HCT116 (cell line): Measurements from ENCODE around the gene PSMD5. TPM values are rescaled to one million over a fixed set of nuclear protein-coding genes. Genes with fewer than 3 reads are reported as not detected.

Experiments used
- ATAC-seq: fragments of 200-7000 bp; cut with Tn5 transposase; 2 replicates; pipeline ENCODE4 v1.9.1; 2020; ENCODE audit warnings: mild to moderate bottlenecking, moderate library complexity
- BruUV-seq: library from RNA; stranded (reverse); fragments of 400-500 nt; replicated peaks from 2 replicates; lab custom pipeline; 2021; lab: Mats Ljungman, UMichigan
- CTCF ChIA-PET: fragments of 300-600 bp; sonication (Branson Sonifier 250); formaldehyde crosslinking; loops from one replicate; lab custom pipeline; 2021; ENCODE audit warnings: antibody characterized with exemption; lab: Charles Lee
- POLR2A ChIA-PET: fragments of 300-600, 350-600 bp; sonication (Branson Sonifier 250); formaldehyde crosslinking; loops from one replicate; lab custom pipeline; 2021; ENCODE audit warnings: antibody characterized with exemption; lab: Charles Lee
- RAD21 ChIA-PET, 2 experiments: fragments of 300-600 bp; sonication (Branson Sonifier 250); formaldehyde crosslinking; loops; one replicate each; lab custom pipeline; 2023; ENCODE audit warnings: low total read pairs in 2 of 2; ENCODE audit not compliant: uncharacterized antibody in 2 of 2, unreplicated experiment in 2 of 2, low non-redundant PET in 1 of 2; lab: Charles Lee
- DNase-seq: peaks from one replicate; pipeline ENCODE4 v3.0.0-alpha.2; 2010; ENCODE audit warnings: low read depth, low spot score
- H2AFZ ChIP-seq: fragments of 200-600 bp; shearing (Covaris generic), sonication (generic); 2 replicates; pipeline ENCODE4 v1.6.1; 2017; ENCODE audit warnings: low read depth, mixed run types, mixed read lengths, antibody characterized with exemption, low read length; ENCODE audit not compliant: poor library complexity, severe bottlenecking
- H3K27ac ChIP-seq: 2 replicates; pipeline ENCODE4 v1.5.1; 2012; ENCODE audit warnings: low read depth, low read length
- H3K27me3 ChIP-seq: fragments of 200-600 bp; sonication (generic); 2 replicates; pipeline ENCODE4 v1.6.1; 2016; ENCODE audit warnings: mixed run types, low read length, mixed read lengths; ENCODE audit not compliant: insufficient read depth
- H3K36me3 ChIP-seq, 2 experiments: fragments of 200-500 bp in 1 of 2; fragments of 200-600 bp in 1 of 2; sonication (Bioruptor generic) in 1 of 2; sonication (generic) in 1 of 2; 2 replicates each; pipeline versions ENCODE4 v1.5.1 to v1.6.1; 2014 to 2016; ENCODE audit warnings: low read length in 2 of 2, inconsistent platforms in 1 of 2, mixed read lengths in 1 of 2, mixed run types in 1 of 2; ENCODE audit not compliant: insufficient read depth in 2 of 2, control insufficient read depth in 1 of 2
- H3K4me1 ChIP-seq, 2 experiments: fragments of 200-600 bp in 1 of 2; sonication (generic) in 1 of 2; 2 replicates each; pipeline versions ENCODE4 v1.5.1 to v1.6.1; 2012 to 2017; ENCODE audit warnings: low read length in 2 of 2, inconsistent platforms in 1 of 2, mild to moderate bottlenecking in 1 of 2, mixed read lengths in 1 of 2, mixed run types in 1 of 2, moderate library complexity in 1 of 2; ENCODE audit not compliant: insufficient read depth in 2 of 2, control insufficient read depth in 1 of 2
- H3K4me2 ChIP-seq: fragments of 200-600 bp; sonication (generic); 2 replicates; pipeline ENCODE4 v1.6.1; 2017; ENCODE audit warnings: mixed run types, low read length, mixed read lengths
- H3K4me3 ChIP-seq, 2 experiments: fragments of 200-600 bp in 1 of 2; sonication (generic) in 1 of 2; replicated peaks in 1 of 2; 2 replicates each; pipeline ENCODE4 v1.5.1; 2011 to 2016; ENCODE audit warnings: low read length in 2 of 2, control low read depth in 1 of 2, low read depth in 1 of 2, mild to moderate bottlenecking in 1 of 2, mixed read lengths in 1 of 2, mixed run types in 1 of 2
- H3K79me2 ChIP-seq: fragments of 200-600 bp; sonication (generic); 2 replicates; pipeline ENCODE4 v1.6.1; 2017; ENCODE audit warnings: mild to moderate bottlenecking, mixed run types, low read length, moderate library complexity, mixed read lengths; ENCODE audit not compliant: insufficient read depth
- H3K9ac ChIP-seq: fragments of 200-600 bp; sonication (generic); 2 replicates; pipeline ENCODE4 v1.6.1; 2016; ENCODE audit warnings: low read length, mixed read lengths
- H3K9me2 ChIP-seq: fragments of 200-600 bp; sonication (generic), shearing (Covaris generic); 2 replicates; pipeline ENCODE4 v1.6.1; 2017; ENCODE audit warnings: mixed run types, mild to moderate bottlenecking, moderate library complexity; ENCODE audit not compliant: insufficient read depth
- H3K9me3 ChIP-seq, 2 experiments: fragments of 200-500 bp in 1 of 2; fragments of 200-600 bp in 1 of 2; sonication (Bioruptor generic) in 1 of 2; sonication (generic) in 1 of 2; 2 replicates each; pipeline ENCODE4 v1.6.1; 2014 to 2017; ENCODE audit warnings: low read length in 2 of 2, mixed read lengths in 2 of 2, inconsistent platforms in 1 of 2, low read depth in 1 of 2, mild to moderate bottlenecking in 1 of 2, mixed run types in 1 of 2, moderate library complexity in 1 of 2; ENCODE audit not compliant: control insufficient read depth in 1 of 2, insufficient read depth in 1 of 2
- H4K20me1 ChIP-seq: fragments of 200-600 bp; sonication (generic), shearing (Covaris generic); 2 replicates; pipeline ENCODE4 v1.6.1; 2017; ENCODE audit warnings: mixed run types, mild to moderate bottlenecking, moderate library complexity; ENCODE audit not compliant: insufficient read depth
- CBX3 ChIP-seq: IDR thresholded peaks from 2 replicates; pipeline ENCODE4 v1.6.1; 2012; ENCODE audit warnings: low read depth
- CEBPB ChIP-seq: IDR thresholded peaks from 2 replicates; pipeline ENCODE4 v1.6.1; 2012; ENCODE audit warnings: low read depth
- EZH2 ChIP-seq: fragments of 200-600 bp; sonication (generic); IDR thresholded peaks from 2 replicates; pipeline ENCODE4 v1.6.1; 2017; ENCODE audit warnings: antibody characterized with exemption, mixed run types
- FOSL1 ChIP-seq: IDR thresholded peaks from 2 replicates; pipeline ENCODE4 v1.6.1; 2012; ENCODE audit warnings: low read depth
- JUND ChIP-seq: IDR thresholded peaks from 2 replicates; pipeline ENCODE4 v1.6.1; 2012
- POLR2A ChIP-seq: IDR thresholded peaks from 2 replicates; pipeline ENCODE4 v1.7.0; 2011; ENCODE audit warnings: borderline replicate concordance; ENCODE audit not compliant: insufficient read depth, insufficient read length; ENCODE audit errors: extremely low read depth
- POLR2AphosphoS5 ChIP-seq: IDR thresholded peaks from 2 replicates; pipeline ENCODE4 v1.6.1; 2011; ENCODE audit warnings: mild to moderate bottlenecking, low read depth, low read length, moderate library complexity
- ZFX ChIP-seq: fragments of 450-650 bp; IDR thresholded peaks from 2 replicates; pipeline ENCODE4 v1.6.1; 2017
- ZNF274 ChIP-seq: fragments of 200-500 bp; sonication (Bioruptor generic); IDR thresholded peaks from 2 replicates; pipeline ENCODE4 v1.6.1; 2014; ENCODE audit warnings: mild to moderate bottlenecking, low read depth, low read length, inconsistent platforms
- intact Hi-C: fragments of 100-400 bp; cut with micrococcal nuclease; formaldehyde crosslinking; loops from 2 replicates; pipeline ENCODE4 v1.10.0; 2022
- total RNA-seq: library from RNA; stranded (reverse); gene quantifications from one replicate; pipeline ENCODE4 v1.2.1, GENCODE V29; 2021; ENCODE audit not compliant: unreplicated experiment
- TF ChIP-seq, protein P1 (sequence below), 3 experiments: fragments of 200-600 bp in 1 of 3; sonication (generic) in 1 of 3; IDR thresholded peaks in 2 of 3; conservative IDR thresholded peaks in 1 of 3; 2 replicates each; pipeline ENCODE4 v1.5.1; 2012 to 2017; ENCODE audit warnings: low read depth in 2 of 3, low read length in 2 of 3, antibody characterized with exemption in 1 of 3, borderline replicate concordance in 1 of 3, control low read depth in 1 of 3, mild to moderate bottlenecking in 1 of 3, mixed read lengths in 1 of 3, mixed run types in 1 of 3, moderate library complexity in 1 of 3; ENCODE audit not compliant: insufficient read depth in 1 of 3
- TF ChIP-seq, protein P2 (sequence below): IDR thresholded peaks from 2 replicates; pipeline ENCODE4 v1.6.1; 2012; ENCODE audit warnings: low read depth
- TF ChIP-seq, protein P3 (sequence below): IDR thresholded peaks from 2 replicates; pipeline ENCODE4 v1.6.1; 2012
- TF ChIP-seq, protein P4 (sequence below): IDR thresholded peaks from 2 replicates; pipeline ENCODE4 v1.6.1; 2011; ENCODE audit warnings: mild to moderate bottlenecking, low read length, moderate library complexity; ENCODE audit not compliant: insufficient replicate concordance; ENCODE audit errors: extremely low read depth

PSMD5 gene
- total RNA-seq, 1 experiment from 2014 or later: 64.3 TPM

DNA sequence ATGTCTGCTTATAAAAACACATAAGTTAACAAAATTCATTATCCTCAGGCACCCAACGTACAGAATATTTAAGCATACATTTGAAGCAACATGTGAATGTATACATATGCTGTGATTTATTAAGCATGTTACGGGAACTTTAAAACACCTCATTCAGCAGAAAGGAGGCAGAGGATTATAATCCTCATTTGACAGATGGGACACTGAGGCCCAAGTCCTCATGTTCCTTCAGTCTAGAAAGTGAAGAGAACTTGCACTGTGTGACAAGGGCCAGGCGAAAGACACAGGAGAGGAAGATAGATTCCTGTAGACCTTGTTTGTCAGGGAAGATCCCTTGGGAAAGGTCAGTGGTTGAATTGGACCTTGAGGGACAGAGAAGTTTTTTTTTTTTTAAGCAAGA lies 7.6 kb upstream of the PSMD5 start:
- H3K27ac ChIP-seq: no peak overlapping the region
- TF ChIP-seq CEBPB (no peak), ZNF274 (no peak), EZH2 (no peak), POLR2A (no peak), CBX3 (no peak), JUND (no peak), FOSL1 (no peak), ZFX (no peak), POLR2AphosphoS5 (no peak)
- TF ChIP-seq, protein P1, sequence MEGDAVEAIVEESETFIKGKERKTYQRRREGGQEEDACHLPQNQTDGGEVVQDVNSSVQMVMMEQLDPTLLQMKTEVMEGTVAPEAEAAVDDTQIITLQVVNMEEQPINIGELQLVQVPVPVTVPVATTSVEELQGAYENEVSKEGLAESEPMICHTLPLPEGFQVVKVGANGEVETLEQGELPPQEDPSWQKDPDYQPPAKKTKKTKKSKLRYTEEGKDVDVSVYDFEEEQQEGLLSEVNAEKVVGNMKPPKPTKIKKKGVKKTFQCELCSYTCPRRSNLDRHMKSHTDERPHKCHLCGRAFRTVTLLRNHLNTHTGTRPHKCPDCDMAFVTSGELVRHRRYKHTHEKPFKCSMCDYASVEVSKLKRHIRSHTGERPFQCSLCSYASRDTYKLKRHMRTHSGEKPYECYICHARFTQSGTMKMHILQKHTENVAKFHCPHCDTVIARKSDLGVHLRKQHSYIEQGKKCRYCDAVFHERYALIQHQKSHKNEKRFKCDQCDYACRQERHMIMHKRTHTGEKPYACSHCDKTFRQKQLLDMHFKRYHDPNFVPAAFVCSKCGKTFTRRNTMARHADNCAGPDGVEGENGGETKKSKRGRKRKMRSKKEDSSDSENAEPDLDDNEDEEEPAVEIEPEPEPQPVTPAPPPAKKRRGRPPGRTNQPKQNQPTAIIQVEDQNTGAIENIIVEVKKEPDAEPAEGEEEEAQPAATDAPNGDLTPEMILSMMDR (IDR thresholded peaks at IDR 0.05 in 2 of 3, conservative IDR thresholded peaks at IDR 0.05 in 1 of 3; ENCODE audit: borderline replicate concordance in 1 of 3, insufficient read depth in 1 of 3, low read depth in 2 of 3, low read length in 2 of 3): no peak
- TF ChIP-seq, protein P2, sequence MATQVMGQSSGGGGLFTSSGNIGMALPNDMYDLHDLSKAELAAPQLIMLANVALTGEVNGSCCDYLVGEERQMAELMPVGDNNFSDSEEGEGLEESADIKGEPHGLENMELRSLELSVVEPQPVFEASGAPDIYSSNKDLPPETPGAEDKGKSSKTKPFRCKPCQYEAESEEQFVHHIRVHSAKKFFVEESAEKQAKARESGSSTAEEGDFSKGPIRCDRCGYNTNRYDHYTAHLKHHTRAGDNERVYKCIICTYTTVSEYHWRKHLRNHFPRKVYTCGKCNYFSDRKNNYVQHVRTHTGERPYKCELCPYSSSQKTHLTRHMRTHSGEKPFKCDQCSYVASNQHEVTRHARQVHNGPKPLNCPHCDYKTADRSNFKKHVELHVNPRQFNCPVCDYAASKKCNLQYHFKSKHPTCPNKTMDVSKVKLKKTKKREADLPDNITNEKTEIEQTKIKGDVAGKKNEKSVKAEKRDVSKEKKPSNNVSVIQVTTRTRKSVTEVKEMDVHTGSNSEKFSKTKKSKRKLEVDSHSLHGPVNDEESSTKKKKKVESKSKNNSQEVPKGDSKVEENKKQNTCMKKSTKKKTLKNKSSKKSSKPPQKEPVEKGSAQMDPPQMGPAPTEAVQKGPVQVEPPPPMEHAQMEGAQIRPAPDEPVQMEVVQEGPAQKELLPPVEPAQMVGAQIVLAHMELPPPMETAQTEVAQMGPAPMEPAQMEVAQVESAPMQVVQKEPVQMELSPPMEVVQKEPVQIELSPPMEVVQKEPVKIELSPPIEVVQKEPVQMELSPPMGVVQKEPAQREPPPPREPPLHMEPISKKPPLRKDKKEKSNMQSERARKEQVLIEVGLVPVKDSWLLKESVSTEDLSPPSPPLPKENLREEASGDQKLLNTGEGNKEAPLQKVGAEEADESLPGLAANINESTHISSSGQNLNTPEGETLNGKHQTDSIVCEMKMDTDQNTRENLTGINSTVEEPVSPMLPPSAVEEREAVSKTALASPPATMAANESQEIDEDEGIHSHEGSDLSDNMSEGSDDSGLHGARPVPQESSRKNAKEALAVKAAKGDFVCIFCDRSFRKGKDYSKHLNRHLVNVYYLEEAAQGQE: no peak
- TF ChIP-seq, protein P3, sequence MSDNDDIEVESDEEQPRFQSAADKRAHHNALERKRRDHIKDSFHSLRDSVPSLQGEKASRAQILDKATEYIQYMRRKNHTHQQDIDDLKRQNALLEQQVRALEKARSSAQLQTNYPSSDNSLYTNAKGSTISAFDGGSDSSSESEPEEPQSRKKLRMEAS: no peak
- TF ChIP-seq, protein P4, sequence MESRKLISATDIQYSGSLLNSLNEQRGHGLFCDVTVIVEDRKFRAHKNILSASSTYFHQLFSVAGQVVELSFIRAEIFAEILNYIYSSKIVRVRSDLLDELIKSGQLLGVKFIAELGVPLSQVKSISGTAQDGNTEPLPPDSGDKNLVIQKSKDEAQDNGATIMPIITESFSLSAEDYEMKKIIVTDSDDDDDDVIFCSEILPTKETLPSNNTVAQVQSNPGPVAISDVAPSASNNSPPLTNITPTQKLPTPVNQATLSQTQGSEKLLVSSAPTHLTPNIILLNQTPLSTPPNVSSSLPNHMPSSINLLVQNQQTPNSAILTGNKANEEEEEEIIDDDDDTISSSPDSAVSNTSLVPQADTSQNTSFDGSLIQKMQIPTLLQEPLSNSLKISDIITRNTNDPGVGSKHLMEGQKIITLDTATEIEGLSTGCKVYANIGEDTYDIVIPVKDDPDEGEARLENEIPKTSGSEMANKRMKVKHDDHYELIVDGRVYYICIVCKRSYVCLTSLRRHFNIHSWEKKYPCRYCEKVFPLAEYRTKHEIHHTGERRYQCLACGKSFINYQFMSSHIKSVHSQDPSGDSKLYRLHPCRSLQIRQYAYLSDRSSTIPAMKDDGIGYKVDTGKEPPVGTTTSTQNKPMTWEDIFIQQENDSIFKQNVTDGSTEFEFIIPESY: no peak
- H3K9me2 ChIP-seq: no peaks in the 10 kb centered on the region
- ChIA-PET RAD21 (no interaction called here), POLR2A (no interaction called here), CTCF (no interaction called here)
- H3K27me3 ChIP-seq: no peaks in the 10 kb centered on the region
- H4K20me1 ChIP-seq: no peaks in the 10 kb centered on the region
- BruUV-seq: no TSS peak
- no peak overlapping the region for H3K4me2 ChIP-seq
- intact Hi-C loops: no loop called here
- no peak overlapping the region for H3K4me3 ChIP-seq
- no peaks in the 10 kb centered on the region for H3K9me3 ChIP-seq
- ATAC-seq (no peak), DNase-seq (no peak)
- no peaks in the 10 kb centered on the region for H3K79me2 ChIP-seq
- no peaks in the 10 kb centered on the region for H3K36me3 ChIP-seq
- no peaks in the 10 kb centered on the region for H3K4me1 ChIP-seq
- no peak overlapping the region for H2AFZ ChIP-seq
- H3K9ac ChIP-seq: no peak overlapping the region
